Ishikawa (cell line): ENCODE data around the gene BCAP31.

Experiments
- EP300 ChIP-seq: IDR thresholded peaks from 2 replicates; pipeline ENCODE4 v1.6.1; 2012; ENCODE audit warnings: borderline replicate concordance
- MAX ChIP-seq: IDR thresholded peaks from 2 replicates; pipeline ENCODE4 v1.6.1; 2012
- TF ChIP-seq, protein P1 (sequence below): IDR thresholded peaks from 2 replicates; pipeline ENCODE4 v1.6.1; 2012
- TF ChIP-seq, protein P2 (sequence below): IDR thresholded peaks from 2 replicates; pipeline ENCODE4 v1.6.1; 2012; ENCODE audit warnings: low read depth, mild to moderate bottlenecking

DNA sequence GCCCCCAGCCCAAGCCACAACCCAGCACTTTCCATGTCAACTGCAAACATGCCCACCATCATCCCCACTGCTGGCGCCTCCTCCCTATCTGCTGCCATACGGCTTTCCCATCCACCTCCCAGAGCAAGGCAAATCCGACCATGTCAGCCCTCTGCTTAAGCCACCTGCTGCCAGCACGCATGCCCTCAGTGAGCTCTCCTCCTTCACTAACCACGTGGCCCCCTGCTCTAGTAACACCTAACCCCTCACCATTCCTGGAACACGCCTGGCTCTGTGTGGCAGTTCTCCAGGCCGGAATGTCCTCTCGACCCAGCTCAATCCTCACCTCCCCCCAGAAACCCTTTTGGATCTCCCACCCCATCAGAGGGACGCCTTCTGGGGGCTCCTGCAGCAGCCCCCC is 17.4 kb downstream of the BCAP31 start:
- TF ChIP-seq EP300 = no peak
- TF ChIP-seq MAX = no peak
- TF ChIP-seq, protein P1, sequence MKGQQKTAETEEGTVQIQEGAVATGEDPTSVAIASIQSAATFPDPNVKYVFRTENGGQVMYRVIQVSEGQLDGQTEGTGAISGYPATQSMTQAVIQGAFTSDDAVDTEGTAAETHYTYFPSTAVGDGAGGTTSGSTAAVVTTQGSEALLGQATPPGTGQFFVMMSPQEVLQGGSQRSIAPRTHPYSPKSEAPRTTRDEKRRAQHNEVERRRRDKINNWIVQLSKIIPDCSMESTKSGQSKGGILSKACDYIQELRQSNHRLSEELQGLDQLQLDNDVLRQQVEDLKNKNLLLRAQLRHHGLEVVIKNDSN = no peak
- TF ChIP-seq, protein P2, sequence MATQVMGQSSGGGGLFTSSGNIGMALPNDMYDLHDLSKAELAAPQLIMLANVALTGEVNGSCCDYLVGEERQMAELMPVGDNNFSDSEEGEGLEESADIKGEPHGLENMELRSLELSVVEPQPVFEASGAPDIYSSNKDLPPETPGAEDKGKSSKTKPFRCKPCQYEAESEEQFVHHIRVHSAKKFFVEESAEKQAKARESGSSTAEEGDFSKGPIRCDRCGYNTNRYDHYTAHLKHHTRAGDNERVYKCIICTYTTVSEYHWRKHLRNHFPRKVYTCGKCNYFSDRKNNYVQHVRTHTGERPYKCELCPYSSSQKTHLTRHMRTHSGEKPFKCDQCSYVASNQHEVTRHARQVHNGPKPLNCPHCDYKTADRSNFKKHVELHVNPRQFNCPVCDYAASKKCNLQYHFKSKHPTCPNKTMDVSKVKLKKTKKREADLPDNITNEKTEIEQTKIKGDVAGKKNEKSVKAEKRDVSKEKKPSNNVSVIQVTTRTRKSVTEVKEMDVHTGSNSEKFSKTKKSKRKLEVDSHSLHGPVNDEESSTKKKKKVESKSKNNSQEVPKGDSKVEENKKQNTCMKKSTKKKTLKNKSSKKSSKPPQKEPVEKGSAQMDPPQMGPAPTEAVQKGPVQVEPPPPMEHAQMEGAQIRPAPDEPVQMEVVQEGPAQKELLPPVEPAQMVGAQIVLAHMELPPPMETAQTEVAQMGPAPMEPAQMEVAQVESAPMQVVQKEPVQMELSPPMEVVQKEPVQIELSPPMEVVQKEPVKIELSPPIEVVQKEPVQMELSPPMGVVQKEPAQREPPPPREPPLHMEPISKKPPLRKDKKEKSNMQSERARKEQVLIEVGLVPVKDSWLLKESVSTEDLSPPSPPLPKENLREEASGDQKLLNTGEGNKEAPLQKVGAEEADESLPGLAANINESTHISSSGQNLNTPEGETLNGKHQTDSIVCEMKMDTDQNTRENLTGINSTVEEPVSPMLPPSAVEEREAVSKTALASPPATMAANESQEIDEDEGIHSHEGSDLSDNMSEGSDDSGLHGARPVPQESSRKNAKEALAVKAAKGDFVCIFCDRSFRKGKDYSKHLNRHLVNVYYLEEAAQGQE = no peak
